ENCODE data around the gene MAPK12. TPM values are rescaled to one million over a fixed set of nuclear protein-coding genes. Genes with fewer than 3 reads are reported as not detected.

Gene MAPK12
- total RNA-seq, 1 experiment from 2014 or later: 86.7 TPM

GRCh38 chr22:50260434-50260800, 1.1 kb downstream of the MAPK12 start:
- BruUV-seq (replicated peaks): TSS peak; percentile 24
- Histone ChIP-seq H3K36me3 (ENCODE audit: control insufficient read depth in 1 of 2, insufficient read depth in 2 of 2, low read length in 2 of 2) (peaks cover 0 to 11% of the 10 kb centered on the region in 2 experiments; a peak in 2 of 4 replicates), H3K79me2 (ENCODE audit: insufficient read depth, low read length) (peaks cover 28% of the 10 kb centered on the region)

DNA sequence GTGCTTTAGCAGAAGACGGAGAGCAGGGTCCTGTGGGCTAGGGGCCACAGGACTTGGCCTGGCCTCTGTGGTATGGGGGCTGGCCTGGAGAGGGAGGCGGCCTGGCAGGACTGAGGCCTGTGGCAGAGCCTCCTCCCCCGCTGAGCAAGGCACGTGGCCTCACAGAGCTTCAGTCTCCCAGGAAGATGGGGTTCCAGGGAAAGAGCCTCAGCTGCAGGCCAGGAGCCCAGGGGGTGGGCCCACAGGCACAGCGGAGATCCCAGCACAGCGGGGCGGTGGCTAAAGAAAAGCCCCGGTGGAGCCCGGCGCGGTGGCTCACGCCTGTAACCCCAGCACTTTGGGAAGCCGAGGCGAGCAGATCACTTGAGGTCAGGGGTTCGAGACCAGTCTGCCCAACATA, 2.2 kb downstream of the MAPK12 start:
- POLR2A ChIA-PET: interaction anchor here (0.8 kb wide), 1 partner anchor 101 kb away, joined by 4 read pairs; no protein-coding TSS in a partner anchor

More at GRCh38 chr22:50260434-50260800, 1.1 kb downstream of the MAPK12 start:
- ChIA-PET CTCF (interaction anchor here (1.0 to 1.3 kb wide), 2 partner anchors 8 to 13 kb away, joined by 3 to 7 read pairs; no protein-coding TSS in a partner anchor), RAD21 (ENCODE audit: low non-redundant PET in 1 of 2, low total read pairs in 2 of 2, uncharacterized antibody in 2 of 2, unreplicated experiment in 2 of 2) (interaction anchor here in 1 of 2 experiments (1.2 kb wide), 1 partner anchor 9 kb away, joined by 3 read pairs; the partner anchor contains the start of gene HDAC10), POLR2A (interaction anchor here (1.0 kb wide), 1 partner anchor 9 kb away, joined by 3 read pairs; no protein-coding TSS in a partner anchor)
- Histone ChIP-seq H3K9ac (ENCODE audit: low read length) (peak overlapping the region; percentile 94), H3K9me2 (ENCODE audit: insufficient read depth) (no peaks in the 10 kb centered on the region), H3K4me2 (ENCODE audit: low read length) (peak overlapping the region; percentile 95), H3K27me3 (ENCODE audit: insufficient read depth, low read length) (no peaks in the 10 kb centered on the region), H3K9me3 (ENCODE audit: control insufficient read depth in 1 of 2, insufficient read depth in 1 of 2, low read depth in 1 of 2, low read length in 2 of 2) (no peaks in the 10 kb centered on the region), H4K20me1 (ENCODE audit: insufficient read depth) (no peaks in the 10 kb centered on the region), H3K4me3 (replicated peaks in 1 of 2; ENCODE audit: low read depth in 1 of 2, low read length in 2 of 2) (peak overlapping the region; percentile 79 to 90), H3K27ac (ENCODE audit: low read depth, low read length) (peak overlapping the region; percentile 83), H2AFZ (ENCODE audit: low read depth, low read length, poor library complexity, severe bottlenecking) (no peak overlapping the region), H3K4me1 (ENCODE audit: control insufficient read depth in 1 of 2, insufficient read depth in 2 of 2, low read length in 2 of 2) (peaks cover 19 to 32% of the 10 kb centered on the region in 2 experiments)
- TF ChIP-seq CEBPB (IDR thresholded peaks at IDR 0.05; ENCODE audit: low read depth) (no peak), JUND (IDR thresholded peaks at IDR 0.05) (no peak), SP1 (IDR thresholded peaks at IDR 0.05; ENCODE audit: low read depth) (no peak), ZNF274 (IDR thresholded peaks at IDR 0.05; ENCODE audit: low read depth, low read length) (no peak)
- intact Hi-C loops (cut with micrococcal nuclease): no loop called here
- ATAC-seq (0 out of 2 replicates have a peak, but pooled peaks have one; percentile 4), DNase-seq (ENCODE audit: low read depth, low spot score) (no peak)

More for the DNA sequence above, 2.2 kb downstream of the MAPK12 start:
- CTCF ChIA-PET: interaction anchor here (0.6 kb wide), 1 partner anchor 22 kb away, joined by 5 read pairs; no protein-coding TSS in a partner anchor
- Histone ChIP-seq H2AFZ (ENCODE audit: low read depth, low read length, poor library complexity, severe bottlenecking) (no peak overlapping the region), H3K4me1 (ENCODE audit: control insufficient read depth in 1 of 2, insufficient read depth in 2 of 2, low read length in 2 of 2) (peaks cover 19 to 32% of the 10 kb centered on the region in 2 experiments), H3K9ac (ENCODE audit: low read length) (no peak overlapping the region), H4K20me1 (ENCODE audit: insufficient read depth) (no peaks in the 10 kb centered on the region), H3K79me2 (ENCODE audit: insufficient read depth, low read length) (peaks cover 28% of the 10 kb centered on the region), H3K4me3 (replicated peaks in 1 of 2; ENCODE audit: low read depth in 1 of 2, low read length in 2 of 2) (no peak overlapping the region), H3K27me3 (ENCODE audit: insufficient read depth, low read length) (no peaks in the 10 kb centered on the region), H3K9me3 (ENCODE audit: control insufficient read depth in 1 of 2, insufficient read depth in 1 of 2, low read depth in 1 of 2, low read length in 2 of 2) (no peaks in the 10 kb centered on the region), H3K36me3 (ENCODE audit: control insufficient read depth in 1 of 2, insufficient read depth in 2 of 2, low read length in 2 of 2) (peaks cover 0 to 11% of the 10 kb centered on the region in 2 experiments; a peak in 2 of 4 replicates), H3K9me2 (ENCODE audit: insufficient read depth) (no peaks in the 10 kb centered on the region), H3K27ac (ENCODE audit: low read depth, low read length) (peak overlapping the region; percentile 10; the same call in 1 of the 2 replicates), H3K4me2 (ENCODE audit: low read length) (no peak overlapping the region)
- DNase-seq (ENCODE audit: low read depth, low spot score) (no peak), ATAC-seq (no peak)
- no peak for TF ChIP-seq POLR2AphosphoS5 (IDR thresholded peaks at IDR 0.05; ENCODE audit: low read depth, low read length)
- TF ChIP-seq, protein P1, sequence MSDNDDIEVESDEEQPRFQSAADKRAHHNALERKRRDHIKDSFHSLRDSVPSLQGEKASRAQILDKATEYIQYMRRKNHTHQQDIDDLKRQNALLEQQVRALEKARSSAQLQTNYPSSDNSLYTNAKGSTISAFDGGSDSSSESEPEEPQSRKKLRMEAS (IDR thresholded peaks at IDR 0.05): no peak
- no peak for TF ChIP-seq SP1 (IDR thresholded peaks at IDR 0.05; ENCODE audit: low read depth)
- TF ChIP-seq ZNF274 (IDR thresholded peaks at IDR 0.05; ENCODE audit: low read depth, low read length): no peak
- TF ChIP-seq RAD21 (IDR thresholded peaks at IDR 0.05; ENCODE audit: low read depth): no peak
- TF ChIP-seq CTCF (IDR thresholded peaks at IDR 0.05 in 2 of 3, conservative IDR thresholded peaks at IDR 0.05 in 1 of 3; ENCODE audit: borderline replicate concordance in 1 of 3, insufficient read depth in 1 of 3, low read depth in 2 of 3, low read length in 2 of 3): no peak
- TF ChIP-seq SRF (IDR thresholded peaks at IDR 0.05; ENCODE audit: low read depth): no peak
- no peak for TF ChIP-seq JUND (IDR thresholded peaks at IDR 0.05)
- no TSS peak for BruUV-seq (replicated peaks)
- RAD21 ChIA-PET (ENCODE audit: low non-redundant PET in 1 of 2, low total read pairs in 2 of 2, uncharacterized antibody in 2 of 2, unreplicated experiment in 2 of 2): interaction anchor here in 1 of 2 experiments (1.2 kb wide), 1 partner anchor 8 kb away, joined by 3 read pairs; the partner anchor contains the start of gene HDAC10
- intact Hi-C loops (cut with micrococcal nuclease): no loop called here
